GM21723 (cell line): ENCODE data around the gene POLR2J3.
"Not testable (repeated sequence)": the region's sequence is repeated elsewhere in the genome, so short reads cannot be mapped to it uniquely, and the experiment has no call there.

ENCODE experiments used
- ATAC-seq: cut with Tn5 transposase; IDR thresholded peaks from one replicate; pipeline ENCODE4 v1.9.1; 2021; ENCODE audit warnings: mild to moderate bottlenecking, moderate library complexity; ENCODE audit not compliant: unreplicated experiment

Gene POLR2J3

DNA sequence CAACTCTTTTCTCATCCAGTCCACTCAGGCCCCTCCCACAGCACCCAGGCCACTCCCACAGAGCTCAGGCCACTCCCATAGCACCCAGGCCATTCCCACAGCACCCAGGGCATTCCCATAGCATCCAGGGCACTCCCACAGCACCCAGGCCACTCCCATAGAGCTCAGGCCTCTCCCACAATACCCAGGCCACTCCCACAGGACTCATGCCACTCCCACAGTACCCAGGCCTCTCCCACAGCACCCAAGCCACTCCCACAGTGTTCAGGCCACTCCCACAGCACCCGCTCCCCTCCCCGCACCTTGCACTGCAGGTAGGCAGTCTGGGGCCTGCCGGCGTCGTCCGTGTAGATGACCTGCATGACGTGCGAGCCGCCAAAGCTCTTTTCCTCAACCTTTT lies 17.5 kb upstream of the POLR2J3 start:
- peak; percentile 48 for ATAC-seq

DNA sequence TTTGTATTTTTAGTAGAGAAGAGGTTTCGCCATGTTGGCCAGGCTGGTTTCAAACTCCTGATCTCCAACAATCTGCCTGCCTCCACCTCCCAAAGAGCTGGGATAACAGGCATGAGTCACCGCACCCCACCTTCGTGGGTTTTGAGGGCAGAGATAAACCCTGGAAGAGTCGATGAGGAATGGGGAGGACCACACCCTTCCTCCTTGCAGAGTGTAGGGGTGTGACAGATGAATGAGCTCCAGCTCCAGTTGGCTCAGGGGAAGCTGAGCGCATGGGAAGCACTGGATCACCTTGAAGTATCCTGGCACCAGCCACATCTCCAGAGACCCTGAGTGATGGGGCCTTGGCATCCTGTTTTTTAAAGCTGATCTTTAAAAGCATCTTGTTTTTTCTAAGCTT lies 11.1 kb upstream of the POLR2J3 start:
- ATAC-seq: not testable (repeated sequence)

DNA sequence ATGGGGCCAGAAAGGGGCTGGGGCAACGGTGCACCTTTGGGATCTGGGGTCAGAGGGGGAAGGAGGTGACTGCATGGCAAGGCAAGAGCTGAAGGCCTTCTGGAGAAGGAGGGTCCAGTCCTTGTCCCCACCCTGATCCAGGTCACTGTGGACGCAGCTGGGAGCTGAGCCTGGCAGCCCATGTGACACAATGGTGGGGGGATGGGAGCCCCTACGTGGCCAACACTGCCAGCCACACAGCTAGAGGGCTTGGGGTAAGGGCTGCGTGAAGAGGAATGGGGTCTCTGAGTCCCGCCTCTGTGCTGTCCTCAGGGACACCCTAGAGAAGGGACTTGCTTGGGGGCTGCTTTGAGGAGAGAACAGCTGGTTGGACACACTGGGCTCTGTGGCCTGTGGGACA lies 9.3 kb upstream of the POLR2J3 start:
- not testable (repeated sequence) for ATAC-seq

DNA sequence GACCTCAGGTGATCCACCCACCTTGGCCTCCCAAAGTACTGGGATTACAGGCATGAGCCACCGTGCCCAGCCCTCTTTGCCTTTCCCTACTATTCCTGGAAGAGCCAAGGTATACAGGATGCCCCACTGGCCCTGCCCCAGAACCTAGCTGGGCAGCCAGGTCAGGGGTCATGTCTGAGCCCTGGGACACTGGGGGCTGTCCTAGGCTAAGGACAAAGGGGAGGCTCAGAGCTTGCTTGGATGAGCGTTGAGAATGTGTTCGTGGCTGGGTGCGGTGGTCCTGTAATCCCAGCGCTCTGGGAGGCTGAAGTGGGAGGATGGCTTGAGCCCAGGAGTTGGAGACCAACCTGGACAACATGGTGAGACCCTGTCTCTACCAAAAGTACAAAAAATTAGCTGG lies 6.1 kb upstream of the POLR2J3 start:
- not testable (repeated sequence) for ATAC-seq

DNA sequence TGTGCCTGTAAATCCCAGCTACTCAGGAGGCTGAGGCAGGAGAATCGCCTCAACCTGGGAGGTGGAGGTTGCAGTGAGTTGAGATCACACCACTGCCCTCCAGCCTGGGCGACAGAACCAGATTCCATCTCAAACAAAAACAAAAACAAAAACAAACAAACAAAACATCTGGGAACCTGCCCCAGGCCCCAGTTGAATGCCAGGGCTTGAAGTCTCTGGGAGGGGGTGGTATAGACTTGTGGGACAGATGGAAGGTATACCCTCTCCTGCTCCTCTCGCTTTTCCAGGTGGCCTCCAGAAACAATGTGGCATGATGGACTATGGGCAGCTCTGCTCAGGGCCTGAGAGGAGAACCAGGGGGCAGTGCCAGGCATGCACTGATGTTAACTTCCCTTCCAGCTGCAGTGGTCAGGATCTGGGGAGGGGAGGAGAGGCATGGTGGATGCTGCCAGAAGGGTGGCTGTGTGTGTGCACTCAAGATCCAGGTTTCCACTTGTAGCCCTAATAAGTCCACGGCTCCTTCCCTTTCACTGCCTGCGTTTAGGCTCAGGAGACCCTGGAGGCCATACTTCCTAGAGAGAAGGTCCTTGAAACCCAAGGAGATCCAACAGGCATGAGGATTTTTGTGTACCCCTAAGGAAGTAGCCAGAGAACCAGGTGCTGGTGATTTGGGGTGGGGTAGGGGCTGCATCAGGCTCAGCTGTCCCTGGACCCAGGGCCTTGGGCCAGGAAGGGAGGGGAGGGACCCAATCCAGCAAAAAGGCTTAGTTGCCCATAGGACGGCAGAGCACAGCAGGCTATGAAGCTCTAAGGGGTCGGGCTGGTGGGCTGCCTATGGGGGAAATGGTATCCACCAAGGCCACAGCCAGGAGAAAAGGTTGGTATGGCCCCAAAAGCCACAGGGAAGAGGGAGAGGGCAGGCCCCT lies 5.2 kb upstream of the POLR2J3 start:
- ATAC-seq: not testable (repeated sequence)

DNA sequence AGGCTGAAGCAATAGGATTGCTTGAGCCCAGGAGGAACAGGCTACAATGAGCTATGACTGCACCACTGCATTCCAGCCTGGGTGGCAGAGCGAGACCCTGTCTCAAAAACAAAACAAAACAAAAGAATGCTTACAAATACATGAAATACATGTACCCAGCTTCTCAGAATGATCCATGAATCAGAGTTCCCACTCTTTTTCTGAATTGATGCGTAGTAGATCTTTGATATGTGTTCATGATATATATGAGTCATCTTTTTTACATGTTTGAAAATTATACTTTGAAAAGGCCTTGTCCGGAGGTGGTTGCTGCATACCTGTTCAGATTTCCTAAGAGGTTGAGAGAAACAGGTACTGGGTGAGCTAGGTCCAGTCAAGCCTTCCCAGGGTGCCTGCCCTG lies 4.0 kb upstream of the POLR2J3 start:
- not testable (repeated sequence) for ATAC-seq

DNA sequence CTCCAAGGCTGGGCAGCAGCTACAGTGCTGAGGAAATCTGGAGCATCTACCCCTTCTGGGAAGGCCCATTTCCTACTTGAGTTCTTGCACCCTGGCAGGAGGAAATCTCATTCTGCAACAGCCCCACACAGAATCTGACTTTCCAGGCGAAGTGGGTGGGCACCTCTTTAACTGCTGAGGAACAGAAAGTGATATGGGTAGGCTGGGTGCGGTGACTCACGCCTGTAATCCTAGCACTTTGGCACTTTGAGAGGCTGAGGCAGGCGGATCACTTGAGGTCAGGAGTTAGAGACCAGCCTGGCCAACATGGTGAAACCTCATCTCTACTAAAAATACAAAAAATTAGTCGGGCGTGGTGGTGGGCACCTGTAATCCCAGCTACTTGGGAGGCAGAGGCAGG lies 2.2 kb upstream of the POLR2J3 start:
- ATAC-seq: not testable (repeated sequence)

DNA sequence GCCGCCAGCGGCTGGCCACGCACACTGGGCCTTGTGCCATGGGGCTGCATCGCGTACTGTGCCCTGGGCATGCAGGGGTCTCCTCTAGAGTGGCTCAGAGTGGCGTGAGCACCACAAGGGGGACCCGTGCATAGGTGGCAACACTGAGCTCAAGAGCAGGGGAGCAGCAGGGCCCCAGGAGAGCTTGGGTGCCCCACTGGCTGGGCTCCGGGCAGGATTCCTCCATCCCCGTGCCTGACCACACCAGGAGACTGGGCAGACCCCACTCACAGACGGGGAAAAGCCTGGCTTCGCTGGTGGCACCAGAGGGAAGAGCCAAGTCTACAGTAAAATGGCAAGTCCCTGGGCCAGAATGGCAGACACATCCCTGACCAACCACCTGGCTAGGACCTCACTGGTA lies 3.8 kb downstream of the POLR2J3 start:
- not testable (repeated sequence) for ATAC-seq

DNA sequence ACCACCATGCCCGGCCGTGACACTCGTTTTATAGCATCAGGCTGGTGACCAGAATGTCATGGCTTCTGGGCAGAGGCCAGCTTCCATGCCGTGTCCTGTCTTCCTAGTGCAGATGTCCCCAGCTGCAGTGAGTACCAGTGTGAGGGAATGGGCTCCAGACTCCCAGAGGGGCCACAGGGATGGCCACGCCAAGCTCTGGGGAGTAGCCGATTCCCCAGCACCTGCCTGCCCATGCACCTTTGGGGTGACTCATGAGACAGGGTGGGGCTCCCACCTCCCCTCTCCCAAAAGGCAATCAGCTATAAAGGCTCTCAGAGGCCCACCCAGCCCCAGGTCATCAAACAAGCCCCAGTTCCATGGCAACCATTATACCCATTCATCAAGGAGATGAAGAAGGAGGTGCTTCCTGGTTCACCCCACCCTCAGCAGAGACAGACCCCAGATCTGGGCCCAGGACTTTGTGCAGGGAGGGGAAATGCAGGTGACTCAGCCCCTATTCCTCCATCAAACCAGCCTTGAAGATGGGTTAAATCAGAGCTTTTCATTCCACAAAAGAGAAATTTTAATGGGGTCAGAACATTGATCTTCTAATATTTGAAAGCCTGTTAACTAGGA lies 21.5 kb downstream of the POLR2J3 start, which contains the start of gene SPDYE2:
SPDYE2 (plus strand) TSS at position 419 of the 615 bp plus-strand sequence. CDS start 2,030 bp downstream, outside the sequence.
- ATAC-seq: not testable (repeated sequence)

DNA sequence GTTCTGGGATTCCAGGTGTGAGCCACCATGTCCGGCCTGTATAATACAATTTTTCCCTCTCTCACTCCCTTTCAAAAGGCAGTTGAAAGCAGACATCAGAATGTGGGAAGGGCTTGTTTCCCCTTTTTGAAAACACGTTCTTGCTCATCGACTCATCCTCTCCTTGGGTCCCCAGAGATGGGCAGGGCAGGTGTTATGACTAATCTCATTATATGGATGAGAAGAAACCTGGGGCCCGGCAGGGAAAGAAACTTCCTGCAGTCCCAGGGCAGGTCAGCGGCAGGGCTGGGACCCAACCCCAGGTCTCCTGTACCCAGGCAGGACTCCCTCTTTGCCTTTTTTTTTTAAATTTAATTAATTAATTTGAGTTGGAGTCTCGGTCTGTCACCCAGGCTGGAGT lies 26.0 kb downstream of the POLR2J3 start:
- peak; percentile 81 for ATAC-seq

DNA sequence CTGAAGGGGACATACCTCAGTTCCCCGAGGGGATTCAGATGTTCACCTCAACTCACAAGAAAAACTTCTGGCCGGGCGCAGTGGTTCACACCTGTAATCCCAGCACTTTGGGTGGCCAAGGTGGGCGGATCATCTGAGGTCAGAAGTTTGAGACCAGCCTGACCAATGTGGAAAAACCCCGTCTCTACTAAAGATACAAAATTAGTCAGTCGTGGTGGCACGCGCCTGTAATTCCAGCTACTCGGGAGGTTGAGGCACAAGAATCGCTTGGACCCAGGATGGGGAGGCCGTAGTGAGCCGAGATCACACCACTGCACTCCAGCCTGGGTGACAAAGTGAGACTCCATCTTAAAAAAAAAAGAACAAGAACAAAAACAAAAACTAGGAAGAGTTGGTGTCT lies 27.1 kb downstream of the POLR2J3 start:
- ATAC-seq: not testable (repeated sequence)

DNA sequence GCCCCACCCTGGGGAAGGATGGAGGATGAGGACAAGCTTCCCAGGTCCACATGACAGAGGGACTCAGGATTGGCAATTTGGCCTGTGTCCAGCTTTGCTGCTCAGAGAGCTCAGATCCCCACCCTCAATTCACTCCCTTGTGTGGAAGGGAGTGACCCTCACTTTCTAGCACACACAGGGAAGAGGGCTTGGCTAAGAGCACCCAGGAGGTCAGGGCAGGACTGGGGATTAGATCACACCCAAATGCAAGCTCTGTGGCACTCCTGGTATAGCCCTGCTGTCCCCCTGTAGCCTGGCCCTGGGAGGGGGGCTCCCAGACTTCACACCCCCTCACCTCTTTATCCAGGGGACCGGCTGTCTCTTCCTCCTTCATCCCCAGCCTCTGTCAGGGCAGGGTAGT lies 28.0 kb downstream of the POLR2J3 start:
- not testable (repeated sequence) for ATAC-seq

DNA sequence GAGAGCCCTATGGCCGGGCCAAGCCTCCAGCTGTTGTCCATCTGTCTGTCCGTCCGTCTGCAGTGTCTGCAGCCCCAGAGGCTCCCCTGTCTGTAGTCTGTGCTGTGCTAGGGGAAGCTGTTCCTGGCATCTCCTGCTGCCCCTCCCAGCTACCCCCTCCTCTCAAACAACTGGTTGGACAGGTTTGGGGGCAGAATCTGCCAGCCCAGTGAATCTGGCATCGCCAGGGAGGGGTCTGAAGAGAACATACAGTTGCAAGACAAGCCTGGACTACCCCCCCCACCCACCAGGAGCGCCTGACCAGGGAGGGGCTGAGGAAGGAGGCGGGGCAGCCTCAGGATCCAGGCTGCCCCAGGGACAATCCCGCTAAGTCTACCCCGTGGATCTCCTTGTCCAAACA lies 28.8 kb downstream of the POLR2J3 start, which contains the start of gene UPK3BL2:
UPK3BL2 (minus strand) TSS at position 101 of the 400 bp plus-strand sequence; CDS start at position 41, 60 bp downstream.
- not testable (repeated sequence) for ATAC-seq

DNA sequence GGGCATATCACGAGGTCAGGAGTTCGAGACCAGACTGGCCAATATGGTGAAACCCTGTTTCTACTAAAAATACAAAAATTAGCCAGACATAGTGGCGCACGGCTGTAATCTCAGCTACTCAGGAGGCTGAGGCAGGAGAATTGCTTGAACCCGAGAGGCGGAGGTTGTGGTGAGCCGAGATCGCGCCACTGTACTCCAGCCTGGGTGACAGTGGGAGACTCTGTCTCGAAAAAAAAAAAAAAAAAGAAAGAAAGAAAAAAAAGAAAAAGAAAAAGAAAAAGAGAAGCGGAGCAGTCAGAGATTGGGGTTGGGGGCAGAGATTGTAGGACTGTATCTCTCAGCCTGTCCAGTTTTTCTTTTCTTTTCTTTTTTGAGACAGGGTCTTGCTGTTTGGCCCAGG lies 29.6 kb downstream of the POLR2J3 start:
- not testable (repeated sequence) for ATAC-seq

DNA sequence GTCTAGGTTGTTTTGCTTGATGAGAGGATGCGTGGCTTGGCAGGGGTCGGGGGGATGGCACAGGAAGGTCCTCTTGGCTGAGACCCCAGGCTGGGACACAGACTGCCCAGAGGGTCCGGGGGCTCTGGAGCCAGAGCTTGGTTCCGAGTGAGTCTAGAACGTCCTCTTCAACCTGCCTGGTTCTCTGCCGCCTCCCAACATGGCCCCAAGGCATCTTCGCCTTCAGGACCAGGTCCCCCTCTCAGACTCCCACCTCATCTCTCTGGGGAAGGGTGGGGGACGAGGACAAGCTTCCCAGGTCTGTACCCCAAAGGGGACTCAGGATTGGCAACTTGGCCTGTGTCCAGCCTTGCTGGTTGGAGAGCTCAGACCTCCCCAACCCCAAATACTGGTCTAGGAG lies 30.3 kb downstream of the POLR2J3 start:
- ATAC-seq: not testable (repeated sequence)

DNA sequence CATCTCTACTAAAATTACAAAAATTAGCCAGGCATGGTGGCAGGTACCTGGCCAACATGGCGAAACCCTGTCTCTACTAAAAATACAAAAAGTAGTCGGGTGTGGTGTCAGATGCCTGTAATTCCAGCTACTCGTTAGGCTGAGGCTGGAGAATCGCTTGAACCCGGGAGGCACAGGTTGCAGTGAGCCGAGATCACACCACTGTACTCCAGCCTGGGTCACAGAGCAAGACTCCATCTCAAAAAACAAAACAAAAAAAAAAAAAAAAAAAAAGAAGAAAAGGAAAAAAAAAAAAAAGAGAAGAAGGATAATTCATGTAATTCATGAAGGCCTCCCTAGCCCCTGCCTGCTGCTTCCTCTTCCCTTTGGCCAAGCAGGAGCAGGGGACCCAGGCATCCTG lies 31.8 kb downstream of the POLR2J3 start:
- not testable (repeated sequence) for ATAC-seq

DNA sequence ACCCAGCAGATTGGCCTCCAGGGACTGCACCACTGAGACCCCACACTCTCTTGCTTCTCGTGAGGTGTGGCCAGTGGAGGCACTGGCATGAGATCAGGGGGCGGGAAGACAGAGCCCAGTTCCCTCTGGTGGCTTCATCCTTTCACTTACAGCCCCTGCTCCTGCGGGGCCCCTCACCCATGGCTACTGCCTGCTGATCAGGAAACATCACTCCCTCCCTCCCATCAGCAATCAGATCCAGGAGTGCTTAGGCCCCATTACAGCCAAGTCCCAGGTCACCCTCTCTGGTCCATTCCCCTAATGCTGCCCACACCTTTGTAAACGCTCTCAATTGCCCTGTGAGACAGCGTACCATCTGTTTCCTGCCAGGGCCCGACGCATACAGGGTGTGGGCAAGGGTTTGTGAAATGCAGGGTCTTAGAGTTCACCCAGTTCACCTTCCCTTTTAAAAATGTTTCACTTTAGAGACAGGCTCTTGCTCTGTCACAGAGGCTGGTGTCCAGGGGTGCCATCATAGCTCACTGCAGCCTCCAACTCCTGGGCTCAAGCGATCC lies 37.2 kb downstream of the POLR2J3 start:
- ATAC-seq: not testable (repeated sequence)

DNA sequence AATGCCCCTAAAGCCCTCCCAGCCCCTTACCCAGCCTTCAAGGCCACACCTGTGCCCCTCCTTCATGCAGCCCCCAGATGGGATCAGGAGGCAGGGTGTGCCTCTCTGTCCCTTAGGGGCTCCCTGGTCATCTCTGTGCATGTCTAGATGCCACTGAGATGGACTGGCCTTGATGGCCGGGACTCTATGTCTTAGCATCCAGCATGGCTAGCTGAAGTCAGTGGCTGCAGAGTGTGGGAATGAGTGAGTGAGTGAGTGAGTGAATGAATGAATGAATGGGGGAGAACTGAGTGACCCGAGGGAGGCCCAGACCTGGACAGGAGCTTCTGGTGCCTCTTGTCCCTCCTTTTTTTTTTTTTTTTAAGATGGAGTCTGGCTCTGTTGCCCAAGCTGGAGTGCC lies 40.3 kb downstream of the POLR2J3 start:
- ATAC-seq: not testable (repeated sequence)

DNA sequence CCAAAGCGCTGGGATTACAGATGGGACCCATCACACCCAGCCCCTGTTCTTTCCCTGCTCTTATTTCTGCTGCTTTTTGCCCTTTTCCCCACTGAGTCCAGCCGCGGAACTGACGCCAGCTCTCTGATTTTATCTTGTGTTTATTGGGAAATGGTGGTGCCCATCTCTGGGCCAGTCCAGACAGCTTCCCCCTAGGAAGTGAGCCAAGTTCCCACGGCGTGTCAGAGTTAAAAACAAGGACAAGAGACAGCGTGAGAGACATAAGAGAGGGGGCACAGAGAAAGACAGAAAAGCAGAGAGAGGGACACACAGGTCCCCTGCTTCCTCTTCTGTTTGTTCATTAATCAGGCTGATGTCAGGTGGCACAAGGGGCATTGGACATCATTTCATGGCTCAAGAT lies 40.8 kb downstream of the POLR2J3 start:
- ATAC-seq: not testable (repeated sequence)

DNA sequence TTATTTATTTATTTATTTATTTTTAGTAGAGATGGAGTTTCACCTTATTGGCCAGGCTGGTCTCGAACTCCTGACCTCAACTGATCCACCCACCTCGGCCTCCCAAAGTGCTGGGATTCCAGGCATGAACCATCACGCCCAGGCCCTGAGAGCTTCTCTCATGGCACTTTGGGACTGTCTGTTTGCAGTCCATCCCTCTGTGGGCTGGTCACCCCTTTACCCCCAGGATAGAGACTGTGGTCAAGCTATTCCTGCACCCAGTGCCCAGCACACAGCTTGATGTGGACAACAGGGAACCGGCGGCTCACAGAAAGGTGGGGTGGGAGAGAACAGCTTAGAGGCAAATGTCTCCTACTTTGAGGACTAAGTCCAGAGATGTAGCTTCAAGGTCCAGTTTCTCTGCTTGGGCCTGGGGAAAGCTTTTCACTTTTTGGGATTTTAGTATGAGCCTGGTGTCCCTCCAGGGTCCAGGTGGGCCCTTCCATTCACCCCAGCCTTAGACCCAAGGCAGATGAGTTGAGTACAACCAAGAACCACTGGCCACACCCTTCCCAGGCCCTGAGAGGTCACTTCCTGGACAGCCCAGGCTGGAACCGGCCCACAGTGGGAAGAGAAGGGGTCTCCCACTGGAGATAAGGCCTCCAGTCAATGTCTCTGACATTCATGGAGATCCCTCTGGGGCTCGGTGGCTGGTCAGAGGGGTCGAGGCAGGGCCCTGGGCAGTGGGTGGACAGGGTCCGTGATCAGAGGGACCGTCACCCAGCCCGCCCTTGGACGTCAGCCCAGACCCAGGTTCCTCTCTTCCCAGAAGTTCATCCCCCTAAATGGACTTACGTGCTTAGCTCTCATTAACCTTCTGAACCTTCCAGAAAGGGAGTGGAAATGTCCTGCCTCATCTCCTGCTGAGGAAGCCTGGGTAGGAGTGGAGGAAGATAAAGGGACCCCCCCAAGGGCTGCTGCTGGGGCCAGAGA lies 44.3 kb downstream of the POLR2J3 start:
- not testable (repeated sequence) for ATAC-seq
